Keratinocyte (primary cell): ENCODE results near the gene AKAP13. TPM values are rescaled to one million over a fixed set of nuclear protein-coding genes. Genes with fewer than 3 reads are reported as not detected.

Source experiments
- DNase-seq: peaks from one replicate; pipeline ENCODE4 v3.0.0-alpha.2; 2011; ENCODE audit warnings: low read depth, missing footprints, low spot score
- FAIRE-seq: peaks from 2 replicates; lab custom pipeline; 2011; peaks lifted over from hg19 to GRCh38; lab: Jason Lieb, UNC
- H2AFZ ChIP-seq: 2 replicates; pipeline ENCODE4 v1.6.0; 2012; ENCODE audit warnings: low read length, control low read depth, inconsistent platforms; ENCODE audit not compliant: control insufficient read depth
- H3K27ac ChIP-seq: 2 replicates; pipeline ENCODE4 v1.5.1; 2011; ENCODE audit warnings: low read length; ENCODE audit not compliant: control insufficient read depth, insufficient read depth
- H3K27me3 ChIP-seq: 3 replicates; pipeline ENCODE4 v1.6.0; 2011; ENCODE audit warnings: low read length; ENCODE audit not compliant: control insufficient read depth, insufficient read depth; ENCODE audit errors: extremely low read depth
- H3K36me3 ChIP-seq, 2 experiments: 2 replicates in 1 of 2; 3 replicates in 1 of 2; pipeline ENCODE4 v1.5.1; 2011; ENCODE audit warnings: low read length in 2 of 2, mild to moderate bottlenecking in 1 of 2; ENCODE audit not compliant: control insufficient read depth in 2 of 2, insufficient read depth in 2 of 2; ENCODE audit errors: extremely low read depth in 1 of 2
- H3K4me1 ChIP-seq: 3 replicates; pipeline ENCODE4 v1.5.1; 2011; ENCODE audit warnings: low read length; ENCODE audit not compliant: control insufficient read depth, insufficient read depth; ENCODE audit errors: extremely low read depth
- H3K4me2 ChIP-seq: 3 replicates; pipeline ENCODE4 v1.6.0; 2011; ENCODE audit warnings: low read depth, low read length; ENCODE audit not compliant: control insufficient read depth, insufficient read depth; ENCODE audit errors: extremely low read depth
- H3K4me3 ChIP-seq, 3 experiments: fragments of 200-600 bp in 1 of 3; sonication (generic) in 1 of 3; 2 replicates in 2 of 3; 3 replicates in 1 of 3; pipeline ENCODE4 v1.5.1; 2011 to 2016; ENCODE audit warnings: low read length in 3 of 3, mild to moderate bottlenecking in 3 of 3, control low read depth in 2 of 3, inconsistent platforms in 1 of 3, low read depth in 1 of 3, mixed read lengths in 1 of 3, mixed run types in 1 of 3, moderate library complexity in 1 of 3; ENCODE audit not compliant: control insufficient read depth in 2 of 3, insufficient read depth in 2 of 3; ENCODE audit errors: extremely low read depth in 1 of 3
- H3K79me2 ChIP-seq: 2 replicates; pipeline ENCODE4 v1.6.0; 2012; ENCODE audit warnings: low read length; ENCODE audit not compliant: control insufficient read depth, insufficient read depth
- H3K9ac ChIP-seq: 3 replicates; pipeline ENCODE4 v1.6.0; 2011; ENCODE audit warnings: low read length; ENCODE audit not compliant: control insufficient read depth, insufficient read depth; ENCODE audit errors: extremely low read depth
- H3K9me1 ChIP-seq: 3 replicates; pipeline ENCODE4 v1.6.0; 2011; ENCODE audit warnings: low read length; ENCODE audit not compliant: control insufficient read depth, insufficient read depth; ENCODE audit errors: extremely low read depth
- H3K9me3 ChIP-seq: 2 replicates; pipeline ENCODE4 v1.5.1; 2012; ENCODE audit warnings: low read depth, low read length; ENCODE audit not compliant: control insufficient read depth
- H4K20me1 ChIP-seq: 3 replicates; pipeline ENCODE4 v1.6.0; 2011; ENCODE audit warnings: low read length; ENCODE audit not compliant: control insufficient read depth, insufficient read depth; ENCODE audit errors: extremely low read depth
- CTCF ChIP-seq, 3 experiments: IDR thresholded peaks in 1 of 3; conservative IDR thresholded peaks in 1 of 3; optimal IDR thresholded peaks in 1 of 3; 2 replicates in 2 of 3; 3 replicates in 1 of 3; pipeline versions ENCODE3 to v1.5.1; 2011; ENCODE audit warnings: low read length in 3 of 3, mild to moderate bottlenecking in 3 of 3, moderate library complexity in 2 of 3, control low read depth in 1 of 3, inconsistent platforms in 1 of 3; ENCODE audit not compliant: insufficient read depth in 2 of 3; ENCODE audit errors: extremely low read depth in 1 of 3
- EZH2 ChIP-seq: IDR thresholded peaks from one replicate; pipeline ENCODE4 v1.6.1; 2012; ENCODE audit warnings: inconsistent platforms, mild to moderate bottlenecking, low read length, moderate library complexity
- dilution Hi-C: fragments of 300-500 bp; cut with MboI; formaldehyde crosslinking; loops from one replicate; pipeline ENCODE4 v1.7.0; 2020; ENCODE audit warnings: low sequenced_read_pairs; ENCODE audit not compliant: extremely low pct_ligation_motif_present
- polyA plus RNA-seq, 5 experiments: library from polyadenylated mRNA; depleted of rRNA in 3 of 5; stranded (reverse) in 3 of 5; stranded (forward) in 1 of 5; unstranded in 1 of 5; fragments of >200 nt; gene quantifications; 1 replicate in 1 of 5; 2 replicates in 3 of 5; 3 replicates in 1 of 5; pipeline versions ENCODE4 v1.2.1 to v1.2.3, GENCODE V29; 2011 to 2012; ENCODE audit warnings: missing spikeins in 2 of 5, low read depth in 1 of 5, low replicate concordance in 1 of 5

The AKAP13 gene
- polyA plus RNA-seq, 1 donor (not counting 4 experiments of a cell fraction or from before 2014, with no cell fraction given): 16.7 TPM

GRCh38 chr15:85354948-85355347, 25.5 kb upstream of the AKAP13 start:
- Histone ChIP-seq H3K9me3 (no peaks in the 10 kb centered on the region), H3K9ac (no peak overlapping the region), H3K4me1 (peaks cover 30% of the 10 kb centered on the region), H2AFZ (no peak overlapping the region), H3K36me3 (no peaks in the 10 kb centered on the region), H3K9me1 (no peaks in the 10 kb centered on the region), H3K27me3 (no peaks in the 10 kb centered on the region), H3K4me2 (no peak overlapping the region), H3K4me3 (no peak overlapping the region), H3K27ac (no peak overlapping the region), H4K20me1 (no peaks in the 10 kb centered on the region), H3K79me2 (no peaks in the 10 kb centered on the region)
- TF ChIP-seq EZH2 (no peak), CTCF (optimal IDR thresholded peaks at IDR 0.05 in 1 of 3, IDR thresholded peaks at IDR 0.05 in 1 of 3, conservative IDR thresholded peaks at IDR 0.05 in 1 of 3; ENCODE audit: extremely low read depth in 1 of 3, insufficient read depth in 2 of 3, low read length in 3 of 3) (no peak)
- DNase-seq (no peak), FAIRE-seq (no peak)
- dilution Hi-C loops: no loop called here

GRCh38 chr15:85356276-85356675, 24.1 kb upstream of the AKAP13 start:
- H3K27me3 ChIP-seq: no peaks in the 10 kb centered on the region
- H3K9me3 ChIP-seq: no peaks in the 10 kb centered on the region
- H3K4me2 ChIP-seq: no peak overlapping the region
- no peaks in the 10 kb centered on the region for H3K79me2 ChIP-seq
- H4K20me1 ChIP-seq: no peaks in the 10 kb centered on the region
- no peak for FAIRE-seq
- no peaks in the 10 kb centered on the region for H3K36me3 ChIP-seq
- no peaks in the 10 kb centered on the region for H3K9me1 ChIP-seq
- H3K4me3 ChIP-seq: no peak overlapping the region
- DNase-seq: no peak
- H3K27ac ChIP-seq: no peak overlapping the region
- dilution Hi-C loops: no loop called here
- no peak for TF ChIP-seq EZH2
- TF ChIP-seq CTCF (optimal IDR thresholded peaks at IDR 0.05 in 1 of 3, IDR thresholded peaks at IDR 0.05 in 1 of 3, conservative IDR thresholded peaks at IDR 0.05 in 1 of 3; ENCODE audit: extremely low read depth in 1 of 3, insufficient read depth in 2 of 3, low read length in 3 of 3): no peak
- H3K4me1 ChIP-seq: peaks cover 30% of the 10 kb centered on the region
- H3K9ac ChIP-seq: no peak overlapping the region
- H2AFZ ChIP-seq: no peak overlapping the region
